ENCODE results near the gene NFIB.

Gene NFIB

GRCh38 chr9:14236591-14236990 is 77.3 kb downstream of the NFIB start:
- no peak for DNase-seq

DNA sequence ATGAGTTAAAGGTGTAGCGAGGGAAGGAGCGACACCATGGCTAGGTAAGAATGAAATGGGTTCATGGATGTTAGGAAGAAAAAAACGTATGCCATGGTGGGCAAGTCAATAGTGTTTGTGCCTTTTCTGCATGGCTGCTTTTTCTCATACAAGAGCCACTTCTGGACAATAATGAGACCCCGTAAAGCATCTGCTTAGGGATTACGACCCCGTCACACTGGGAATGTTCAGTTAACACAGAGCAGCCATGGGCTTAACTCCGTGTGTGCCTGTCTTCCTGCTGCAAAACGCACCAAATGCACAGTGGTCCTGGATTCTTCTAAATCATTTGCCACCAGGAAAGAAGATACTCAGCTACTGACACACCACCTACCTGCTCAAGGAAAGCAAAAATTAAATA is 81.8 kb downstream of the NFIB start:
- DNase-seq, result no peak

DNA sequence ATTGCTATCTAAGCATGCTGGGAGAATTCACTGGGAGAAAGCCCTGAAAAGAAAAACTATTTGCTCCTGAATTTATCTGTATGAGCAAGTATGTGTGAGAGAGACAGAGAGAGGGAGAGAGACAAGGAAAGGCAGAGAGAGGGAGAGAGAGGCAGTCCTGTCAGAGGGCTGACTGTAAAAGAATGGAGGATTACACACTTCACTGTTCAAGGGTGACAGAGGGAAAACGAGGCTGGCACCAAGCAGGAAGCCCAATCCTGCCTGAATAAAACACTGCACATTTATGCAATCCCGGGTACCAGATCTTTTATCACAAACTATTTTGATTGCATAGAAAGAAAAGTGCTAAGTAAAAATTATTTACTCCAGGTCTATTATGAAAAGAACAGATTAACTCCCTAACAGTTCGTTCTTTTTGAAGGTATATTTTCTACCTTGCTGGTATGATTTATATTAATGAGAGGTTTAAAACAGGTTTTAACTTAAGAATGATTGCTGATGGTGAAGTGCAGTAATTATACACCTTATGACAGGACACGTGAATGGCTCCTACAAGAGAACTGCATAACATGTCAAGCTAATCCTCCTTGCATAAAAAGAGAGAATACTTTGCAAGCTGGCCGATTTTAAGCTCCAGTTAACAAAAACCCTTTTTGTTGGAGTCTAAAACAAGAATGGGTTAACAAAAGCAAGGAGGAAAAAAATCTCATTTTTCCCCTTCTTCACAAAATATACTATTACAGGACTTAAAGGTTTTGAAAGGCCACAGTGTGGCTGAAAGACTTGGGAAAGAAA is 82.5 kb downstream of the NFIB start:
- no peak for DNase-seq

DNA sequence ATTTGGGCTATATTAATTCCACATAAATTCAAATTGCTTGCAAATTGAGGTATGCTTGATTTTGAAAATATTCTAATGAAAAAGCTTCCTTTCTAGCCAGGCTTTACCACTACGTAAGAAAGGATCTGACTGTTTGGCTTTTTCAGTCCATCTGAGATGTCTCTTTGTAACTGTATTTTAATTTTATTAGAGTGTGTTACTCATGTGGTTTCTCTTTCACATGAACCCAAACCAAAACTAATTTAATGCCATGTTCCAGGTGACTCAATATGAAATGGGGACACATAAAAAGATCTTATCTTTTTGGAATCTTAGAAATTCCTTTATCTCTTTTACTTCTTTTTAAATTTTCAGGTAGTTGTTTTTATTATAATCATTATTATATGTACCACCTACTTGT is 85.3 kb downstream of the NFIB start:
- no peak for DNase-seq

GRCh38 chr9:14226855-14227532 is 86.9 kb downstream of the NFIB start:
- no peak for DNase-seq

DNA sequence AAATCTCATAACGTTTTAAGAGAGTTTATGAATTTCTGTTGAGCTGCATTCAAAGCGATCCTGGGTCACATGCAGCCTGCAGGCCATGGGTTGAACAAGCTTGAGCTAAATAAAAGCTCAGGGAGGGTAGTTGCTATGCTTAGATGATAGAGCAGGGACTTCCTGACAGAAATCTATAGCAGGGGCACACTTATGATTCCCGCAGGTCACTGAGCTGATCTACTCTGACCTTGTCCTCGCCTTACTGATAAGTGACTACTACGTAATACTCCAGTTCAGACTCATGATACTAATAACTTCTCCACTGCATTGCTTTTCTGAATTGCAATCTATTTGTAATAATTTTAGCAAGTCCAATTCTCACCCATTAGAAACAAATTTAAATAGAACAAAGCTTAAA is 90.9 kb downstream of the NFIB start:
- no peak for DNase-seq

DNA sequence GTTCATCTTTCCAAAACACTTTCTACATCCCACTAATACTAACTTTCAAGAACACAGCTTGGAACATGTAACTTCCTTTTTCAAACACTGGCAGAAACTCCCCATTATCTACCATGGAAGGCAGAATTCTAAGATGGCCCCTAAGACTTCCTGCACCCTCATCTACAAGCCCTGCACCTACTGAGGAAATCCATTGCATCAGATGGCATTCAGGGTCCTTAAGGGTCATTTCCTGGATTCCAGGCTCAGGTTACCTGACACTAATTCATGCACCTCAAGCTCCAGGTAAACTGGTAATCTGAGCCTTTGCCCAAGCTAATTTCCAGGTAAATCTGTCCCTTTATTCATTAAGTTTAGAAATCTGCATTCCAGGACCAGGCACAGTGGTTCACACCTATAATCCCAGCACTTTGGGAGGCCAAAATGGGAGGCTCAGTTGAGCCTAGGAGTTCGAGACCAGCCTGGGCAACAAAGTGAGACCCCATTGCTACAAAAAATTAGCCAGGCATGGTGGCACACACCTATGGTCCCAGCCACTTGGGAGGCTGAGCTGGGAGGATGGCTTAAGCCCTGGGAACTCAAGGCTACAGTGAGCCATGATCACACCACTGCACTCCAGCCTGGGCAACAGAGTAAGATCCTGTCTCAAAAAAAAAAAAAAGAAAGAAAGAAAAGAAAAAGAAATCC is 91.6 kb downstream of the NFIB start:
- DNase-seq, result no peak

DNA sequence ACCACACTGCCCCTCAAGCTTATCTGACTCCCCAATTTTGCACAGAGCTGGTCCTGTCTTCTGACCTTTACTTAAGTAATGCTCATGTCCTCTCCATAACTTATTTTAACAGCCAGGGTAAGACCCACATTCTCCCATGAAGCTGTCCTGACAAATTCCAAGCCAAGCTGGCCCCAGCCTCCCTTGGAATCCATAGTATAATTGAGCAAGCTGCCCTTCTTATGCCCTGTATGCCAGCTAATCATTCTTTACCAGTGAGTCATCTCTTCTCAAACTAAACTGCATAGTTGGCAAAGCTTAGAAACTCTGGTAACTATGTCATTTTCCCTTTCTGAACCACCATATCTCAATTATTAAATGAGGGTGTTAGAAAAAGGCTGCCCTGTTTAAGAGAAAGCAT is 92.4 kb downstream of the NFIB start:
- DNase-seq, result no peak

- DNase-seq, result no peak
These were observed 92.8 kb downstream of the NFIB start for GRCh38 chr9:14221119-14221518.

GRCh38 chr9:14220256-14220655 is 93.7 kb downstream of the NFIB start:
- no peak for DNase-seq

GRCh38 chr9:14219850-14220249 is 94.1 kb downstream of the NFIB start:
- DNase-seq, result no peak

GRCh38 chr9:14218253-14218652 is 95.7 kb downstream of the NFIB start:
- DNase-seq, result no peak

- DNase-seq, result no peak
These were observed 97.2 kb downstream of the NFIB start for GRCh38 chr9:14216612-14217194.

GRCh38 chr9:14215614-14216013 is 98.3 kb downstream of the NFIB start:
- no peak for DNase-seq

- DNase-seq, result no peak
These were observed 99.2 kb downstream of the NFIB start for GRCh38 chr9:14214693-14215092.

DNA sequence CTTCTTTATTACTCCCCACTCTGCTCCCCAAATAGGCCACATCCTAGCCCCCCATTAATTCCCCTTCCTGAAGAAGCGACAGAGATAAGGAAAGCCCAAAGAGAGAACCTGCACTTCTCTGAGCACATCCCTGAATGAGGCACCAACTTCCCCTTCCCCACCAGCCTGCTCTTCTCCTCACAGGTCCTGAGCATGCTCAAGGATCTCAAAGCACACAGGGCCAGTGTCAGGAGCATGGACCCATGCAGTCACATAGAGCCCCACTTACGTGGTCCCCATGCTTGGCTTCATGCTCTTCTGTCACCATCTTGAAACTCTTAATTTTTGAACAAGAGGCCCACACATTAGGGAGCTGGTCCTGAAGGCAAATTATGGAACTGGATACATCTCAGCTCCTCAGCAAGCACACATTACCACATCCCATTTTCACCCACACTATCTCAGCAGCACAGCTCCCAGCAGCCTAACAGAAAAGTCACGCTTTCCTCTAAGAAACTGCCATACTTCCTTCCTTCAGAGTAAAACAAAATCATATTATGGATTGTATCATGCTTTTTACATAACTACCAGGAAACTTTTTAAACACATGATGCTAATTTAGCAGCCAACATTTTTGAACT is 99.8 kb downstream of the NFIB start:
- DNase-seq, result no peak

DNA sequence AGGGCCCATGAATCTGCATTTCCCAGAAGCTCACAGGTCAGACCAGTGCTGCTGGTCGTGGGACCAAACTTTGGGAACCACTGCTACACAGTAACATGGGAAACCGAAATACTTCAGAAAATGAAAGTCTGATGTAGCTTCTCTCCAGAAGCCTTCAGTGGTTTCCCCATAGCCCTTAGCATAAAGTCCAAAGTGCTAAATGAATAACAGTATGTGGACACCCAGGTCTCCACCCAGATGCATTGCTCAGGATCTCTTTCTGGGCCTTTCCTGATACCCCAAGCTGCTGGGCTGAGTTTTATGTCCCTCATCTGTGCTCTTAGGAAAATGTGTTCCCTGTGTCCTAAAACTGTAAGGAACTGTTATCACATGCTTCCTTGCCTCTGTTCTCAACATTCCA is 100.4 kb downstream of the NFIB start:
- DNase-seq, result no peak

GRCh38 chr9:14212697-14213420 is 101.1 kb downstream of the NFIB start:
- no peak for DNase-seq

DNA sequence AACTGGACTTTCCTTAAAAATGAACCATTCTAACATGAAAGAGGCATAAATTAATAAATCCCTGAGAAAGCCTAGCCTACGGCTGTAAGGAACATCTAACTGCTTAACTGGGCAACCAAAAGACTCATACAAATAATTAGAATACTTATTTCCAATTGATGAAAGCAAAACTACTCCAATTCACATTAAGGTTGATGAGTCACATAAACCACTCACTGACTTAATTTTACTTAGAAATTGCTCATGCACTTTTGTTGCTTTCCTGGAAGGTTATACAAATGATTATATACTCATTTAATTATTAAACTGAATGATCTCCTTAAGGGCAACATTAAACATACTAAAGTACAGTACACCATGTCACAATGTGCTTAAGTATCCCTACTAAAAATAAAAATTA is 101.9 kb downstream of the NFIB start:
- DNase-seq, result no peak

- no peak for DNase-seq
These were observed 102.4 kb downstream of the NFIB start for GRCh38 chr9:14211564-14211963.

GRCh38 chr9:14210428-14210827 is 103.5 kb downstream of the NFIB start:
- DNase-seq, result no peak
